AG04450 (cell line): Measurements from ENCODE around the gene CFAP45. TPM values are rescaled to one million over a fixed set of nuclear protein-coding genes. Genes with fewer than 3 reads are reported as not detected.

ENCODE experiments used
- CTCF ChIA-PET: fragments of 300-600, 350-600 bp; formaldehyde crosslinking; extraction: SDS; loops from one replicate; lab custom pipeline; 2022; ENCODE audit warnings: antibody characterized with exemption, inconsistent platforms; lab: Charles Lee
- POLR2A ChIA-PET: fragments of 350-600 bp; formaldehyde crosslinking; extraction: SDS; loops from one replicate; lab custom pipeline; 2021; ENCODE audit warnings: antibody characterized with exemption, inconsistent platforms; lab: Yijun Ruan, JAX
- DNase-seq: peaks from one replicate; pipeline ENCODE4 v3.0.0-alpha.2; 2011; ENCODE audit warnings: low read depth, low spot score
- H3K27ac ChIP-seq: one replicate; pipeline ENCODE4 v1.5.1; 2012; ENCODE audit warnings: low read depth, low read length, control low read depth
- H3K27me3 ChIP-seq: one replicate; pipeline ENCODE4 v1.6.0; 2012; ENCODE audit warnings: low read length; ENCODE audit not compliant: control insufficient read depth, insufficient read depth
- H3K4me3 ChIP-seq: 2 replicates; pipeline ENCODE4 v1.5.1; 2011; ENCODE audit warnings: mild to moderate bottlenecking, low read depth, low read length, control low read depth
- H3K9me3 ChIP-seq: 2 replicates; pipeline ENCODE4 v1.5.1; 2012; ENCODE audit warnings: low read length; ENCODE audit not compliant: control insufficient read depth, insufficient read depth
- polyA plus RNA-seq: library from polyadenylated mRNA; depleted of rRNA; stranded (reverse); fragments of >200 nt; gene quantifications from 2 replicates; pipeline ENCODE4 v1.2.3, GENCODE V29; 2011
- TF ChIP-seq, protein P1 (sequence below): IDR thresholded peaks from 2 replicates; pipeline ENCODE4 v1.5.1; 2011; ENCODE audit warnings: low read depth, low read length, control low read depth, inconsistent platforms

The CFAP45 gene
- polyA plus RNA-seq, 1 experiment = 0.29 TPM

DNA sequence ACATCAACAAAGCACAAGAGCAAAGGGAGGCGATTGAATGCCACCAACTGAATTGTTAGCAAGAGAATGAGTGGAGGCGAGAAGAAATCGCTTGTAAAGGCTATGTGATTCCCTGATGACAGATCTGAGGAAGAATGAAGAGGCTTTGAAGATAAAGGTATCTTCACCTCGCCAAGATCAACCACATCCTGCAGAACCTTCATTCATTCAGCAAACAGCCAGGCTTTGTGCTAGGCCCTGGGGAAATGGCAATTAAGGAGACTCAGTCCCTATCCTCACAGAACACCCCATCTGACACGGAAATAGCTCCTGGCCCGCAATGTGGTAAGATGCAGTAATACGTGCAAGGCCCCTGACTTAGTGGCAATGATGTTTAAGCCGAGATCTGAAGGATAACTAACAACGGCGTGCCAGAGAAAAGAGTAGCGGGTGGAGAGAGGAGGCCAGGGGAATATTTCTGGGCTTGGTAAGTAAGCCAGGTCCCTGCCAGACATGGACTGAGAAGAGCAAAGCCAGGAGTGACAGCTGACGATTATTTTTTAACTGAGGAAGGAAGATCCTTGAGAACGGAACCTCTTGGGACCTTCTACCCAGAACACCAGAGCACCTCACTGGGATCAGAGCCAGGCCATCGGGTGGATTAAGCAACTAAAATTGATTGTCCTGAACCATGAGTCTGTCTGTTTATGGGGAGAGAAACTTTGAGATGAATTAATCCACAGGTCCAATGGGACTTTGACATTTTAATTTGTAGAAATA is 32.9 kb downstream of the CFAP45 start:
- CTCF ChIA-PET = interaction anchor here (1.1 kb wide), 2 partner anchors 24 to 68 kb away, joined by 3 to 4 read pairs; no protein-coding TSS in a partner anchor
- TF ChIP-seq, protein P1, sequence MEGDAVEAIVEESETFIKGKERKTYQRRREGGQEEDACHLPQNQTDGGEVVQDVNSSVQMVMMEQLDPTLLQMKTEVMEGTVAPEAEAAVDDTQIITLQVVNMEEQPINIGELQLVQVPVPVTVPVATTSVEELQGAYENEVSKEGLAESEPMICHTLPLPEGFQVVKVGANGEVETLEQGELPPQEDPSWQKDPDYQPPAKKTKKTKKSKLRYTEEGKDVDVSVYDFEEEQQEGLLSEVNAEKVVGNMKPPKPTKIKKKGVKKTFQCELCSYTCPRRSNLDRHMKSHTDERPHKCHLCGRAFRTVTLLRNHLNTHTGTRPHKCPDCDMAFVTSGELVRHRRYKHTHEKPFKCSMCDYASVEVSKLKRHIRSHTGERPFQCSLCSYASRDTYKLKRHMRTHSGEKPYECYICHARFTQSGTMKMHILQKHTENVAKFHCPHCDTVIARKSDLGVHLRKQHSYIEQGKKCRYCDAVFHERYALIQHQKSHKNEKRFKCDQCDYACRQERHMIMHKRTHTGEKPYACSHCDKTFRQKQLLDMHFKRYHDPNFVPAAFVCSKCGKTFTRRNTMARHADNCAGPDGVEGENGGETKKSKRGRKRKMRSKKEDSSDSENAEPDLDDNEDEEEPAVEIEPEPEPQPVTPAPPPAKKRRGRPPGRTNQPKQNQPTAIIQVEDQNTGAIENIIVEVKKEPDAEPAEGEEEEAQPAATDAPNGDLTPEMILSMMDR = no peak
- no peak for DNase-seq

DNA sequence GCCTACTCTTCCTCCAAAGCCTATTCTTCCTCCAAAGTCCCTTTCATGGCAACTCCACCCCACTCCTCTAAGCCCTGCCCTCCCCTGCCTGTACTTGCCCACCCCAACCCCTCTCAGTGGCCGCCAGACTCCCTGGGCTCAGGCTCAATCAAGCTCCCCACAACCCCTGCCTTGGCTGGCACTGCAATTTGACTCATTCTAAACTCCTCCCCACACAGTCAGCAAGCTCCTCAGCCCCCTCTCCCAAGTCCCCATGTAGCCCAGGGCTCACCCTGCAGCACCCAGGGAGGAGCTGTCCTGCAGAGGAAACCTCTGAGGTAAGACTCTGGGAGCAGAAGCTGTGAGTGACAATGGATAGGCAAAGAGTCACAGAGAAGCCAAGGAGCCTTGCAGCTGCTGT is 33.9 kb downstream of the CFAP45 start:
- Histone ChIP-seq H3K27me3 (no peaks in the 10 kb centered on the region), H3K27ac (no peak overlapping the region), H3K4me3 (no peak overlapping the region), H3K9me3 (no peaks in the 10 kb centered on the region)
- no peak for DNase-seq
- TF ChIP-seq, protein P1 = no peak
- ChIA-PET CTCF (interaction anchor here (0.6 to 1.1 kb wide), 2 partner anchors 67 to 167 kb away, joined by 3 read pairs; no protein-coding TSS in a partner anchor), POLR2A (no interaction called here)

More for the DNA sequence above, 32.9 kb downstream of the CFAP45 start:
- Histone ChIP-seq H3K9me3 (no peaks in the 10 kb centered on the region), H3K27ac (no peak overlapping the region), H3K27me3 (no peaks in the 10 kb centered on the region), H3K4me3 (no peak overlapping the region)
- POLR2A ChIA-PET = no interaction called here

DNA sequence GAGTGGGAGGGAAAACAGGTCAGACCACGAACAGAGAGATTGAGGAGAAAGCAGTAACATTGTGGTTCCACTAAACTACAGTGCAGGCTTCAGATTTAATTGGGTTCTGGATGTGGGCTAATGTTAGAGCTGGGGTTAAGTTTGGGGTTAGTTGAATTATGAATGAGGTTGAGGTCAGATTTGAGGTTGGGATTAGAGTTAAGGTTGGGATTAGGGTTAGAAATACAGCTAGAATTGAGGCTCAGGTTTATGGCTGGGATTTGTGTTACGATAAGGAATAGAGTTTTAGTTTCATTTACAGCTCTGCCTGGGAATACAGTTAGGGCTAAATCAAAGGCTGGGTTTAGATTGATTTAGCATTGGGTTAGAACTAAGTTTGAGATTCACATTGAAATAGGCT is 35.7 kb downstream of the CFAP45 start:
- Histone ChIP-seq H3K27ac (no peak overlapping the region), H3K9me3 (no peaks in the 10 kb centered on the region), H3K27me3 (no peaks in the 10 kb centered on the region), H3K4me3 (no peak overlapping the region)
- ChIA-PET POLR2A (no interaction called here), CTCF (interaction anchor here (0.9 to 1.4 kb wide), 2 partner anchors 10 to 74 kb away, joined by 3 to 4 read pairs; no protein-coding TSS in a partner anchor)
- DNase-seq = no peak
- TF ChIP-seq, protein P1 = no peak

DNA sequence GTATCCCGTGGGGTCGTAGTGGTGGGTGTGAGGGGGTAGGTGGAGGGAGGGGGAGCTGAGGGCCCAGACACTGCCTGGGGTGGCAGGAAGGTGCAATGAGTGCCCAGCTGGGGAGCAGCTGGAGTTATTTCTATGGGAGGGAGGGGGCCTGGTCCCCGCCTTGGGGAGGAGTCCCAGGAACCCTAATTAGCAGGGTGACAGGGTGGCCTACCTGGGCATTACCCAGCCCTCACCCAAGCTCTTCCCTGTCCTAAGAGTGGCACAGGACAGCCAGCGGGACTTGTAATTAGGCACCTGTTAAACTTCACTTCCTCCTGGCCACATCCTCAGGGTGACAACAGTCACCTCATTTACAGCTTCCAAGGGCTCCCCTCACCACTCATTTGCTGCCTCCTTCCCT is 37.4 kb downstream of the CFAP45 start, which contains the start of gene VSIG8:
VSIG8 (minus strand) TSS at position 101 of the 400 bp plus-strand sequence. CDS start 136 bp downstream, outside the sequence.
- H3K27me3 ChIP-seq = no peaks in the 10 kb centered on the region
- no peak within 1 kb of the TSS for H3K4me3 ChIP-seq
- no peak within 1 kb of the TSS for H3K27ac ChIP-seq
- CTCF ChIA-PET = no interaction called here
- H3K9me3 ChIP-seq = no peaks in the 10 kb centered on the region
- no peak for DNase-seq
- TF ChIP-seq, protein P1 = no peak
- POLR2A ChIA-PET = interaction anchor here (0.6 kb wide), 1 partner anchor 21 kb away, joined by 3 read pairs; no protein-coding TSS in a partner anchor

DNA sequence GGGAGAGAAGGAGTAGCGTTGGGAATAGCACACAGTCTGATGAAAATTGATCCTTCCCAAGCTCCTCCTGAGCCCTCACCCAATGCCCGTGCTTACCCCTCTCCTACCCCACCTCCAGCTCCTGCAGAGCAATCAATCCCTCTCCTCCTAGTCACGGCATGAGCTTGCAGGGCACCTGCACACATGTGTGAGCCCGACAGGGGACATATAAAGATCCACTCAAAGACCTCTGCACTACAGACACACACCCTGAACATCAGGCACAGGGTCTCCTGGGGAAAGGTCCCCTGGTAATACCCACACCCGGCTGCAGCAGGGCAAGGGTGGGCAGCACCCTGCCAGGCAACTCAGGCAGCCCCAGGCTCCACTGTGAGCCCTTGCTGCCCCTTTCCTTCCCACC is 37.9 kb downstream of the CFAP45 start:
- POLR2A ChIA-PET = no interaction called here
- no peak for DNase-seq
- CTCF ChIA-PET = no interaction called here
- H3K9me3 ChIP-seq = no peaks in the 10 kb centered on the region
- TF ChIP-seq, protein P1 = no peak
- H3K27ac ChIP-seq = no peak overlapping the region
- H3K27me3 ChIP-seq = no peaks in the 10 kb centered on the region
- H3K4me3 ChIP-seq = no peak overlapping the region
